Measurements from ENCODE around the gene ELL2.

Gene ELL2

GRCh38 chr5:95883185-95884016 lies 78.2 kb downstream of the ELL2 start:
- Histone ChIP-seq H3K4me1 (no peaks in the 10 kb centered on the region), H3K79me2 (no peaks in the 10 kb centered on the region), H3K27me3 (ENCODE audit: control insufficient read depth, insufficient read depth, low read length) (no peaks in the 10 kb centered on the region), H3K4me3 (ENCODE audit: low read depth, low read length) (no peak overlapping the region), H3K9me3 (ENCODE audit: control insufficient read depth, low read length) (no peaks in the 10 kb centered on the region), H3K27ac (no peak overlapping the region), H3K36me3 (ENCODE audit: control insufficient read depth, insufficient read depth, low read length) (no peaks in the 10 kb centered on the region), H3K9ac (no peak overlapping the region), H2AFZ (no peak overlapping the region), H3K4me2 (ENCODE audit: low read length) (no peak overlapping the region)
- TF ChIP-seq CTCF (IDR thresholded peaks at IDR 0.05) = no peak

GRCh38 chr5:95881833-95882232 lies 79.8 kb downstream of the ELL2 start:
- Histone ChIP-seq H3K9me3 (ENCODE audit: control insufficient read depth, low read length) (no peaks in the 10 kb centered on the region), H3K4me3 (ENCODE audit: low read depth, low read length) (no peak overlapping the region), H3K36me3 (ENCODE audit: control insufficient read depth, insufficient read depth, low read length) (no peaks in the 10 kb centered on the region), H3K4me2 (ENCODE audit: low read length) (no peak overlapping the region), H3K9ac (no peak overlapping the region), H3K4me1 (no peaks in the 10 kb centered on the region), H2AFZ (no peak overlapping the region), H3K27ac (no peak overlapping the region), H3K27me3 (ENCODE audit: control insufficient read depth, insufficient read depth, low read length) (no peaks in the 10 kb centered on the region), H3K79me2 (no peaks in the 10 kb centered on the region)
- no peak for TF ChIP-seq CTCF (IDR thresholded peaks at IDR 0.05)

- H3K27me3 ChIP-seq (ENCODE audit: control insufficient read depth, insufficient read depth, low read length) = no peaks in the 10 kb centered on the region
- no peak overlapping the region for H3K9ac ChIP-seq
- no peaks in the 10 kb centered on the region for H3K9me3 ChIP-seq (ENCODE audit: control insufficient read depth, low read length)
- H3K79me2 ChIP-seq = no peaks in the 10 kb centered on the region
- H3K4me2 ChIP-seq (ENCODE audit: low read length) = no peak overlapping the region
- no peak overlapping the region for H3K27ac ChIP-seq
- no peak overlapping the region for H2AFZ ChIP-seq
- TF ChIP-seq CTCF (IDR thresholded peaks at IDR 0.05) = no peak
- H3K36me3 ChIP-seq (ENCODE audit: control insufficient read depth, insufficient read depth, low read length) = no peaks in the 10 kb centered on the region
- H3K4me1 ChIP-seq = no peaks in the 10 kb centered on the region
- no peak overlapping the region for H3K4me3 ChIP-seq (ENCODE audit: low read depth, low read length)
Observed at GRCh38 chr5:95880081-95880926, 81.3 kb downstream of the ELL2 start.

- H3K4me1 ChIP-seq = no peaks in the 10 kb centered on the region
- H3K4me2 ChIP-seq (ENCODE audit: low read length) = no peak overlapping the region
- no peaks in the 10 kb centered on the region for H3K36me3 ChIP-seq (ENCODE audit: control insufficient read depth, insufficient read depth, low read length)
- H3K9me3 ChIP-seq (ENCODE audit: control insufficient read depth, low read length) = no peaks in the 10 kb centered on the region
- TF ChIP-seq CTCF (IDR thresholded peaks at IDR 0.05) = no peak
- no peaks in the 10 kb centered on the region for H3K27me3 ChIP-seq (ENCODE audit: control insufficient read depth, insufficient read depth, low read length)
- H2AFZ ChIP-seq = no peak overlapping the region
- no peak overlapping the region for H3K4me3 ChIP-seq (ENCODE audit: low read depth, low read length)
- H3K9ac ChIP-seq = no peak overlapping the region
- no peaks in the 10 kb centered on the region for H3K79me2 ChIP-seq
- H3K27ac ChIP-seq = no peak overlapping the region
Observed at GRCh38 chr5:95879661-95880060, 82.0 kb downstream of the ELL2 start.

Measured in parathyroid adenoma (tissue), 2 donors.